ENCODE data around the gene CCSER1.

DNA sequence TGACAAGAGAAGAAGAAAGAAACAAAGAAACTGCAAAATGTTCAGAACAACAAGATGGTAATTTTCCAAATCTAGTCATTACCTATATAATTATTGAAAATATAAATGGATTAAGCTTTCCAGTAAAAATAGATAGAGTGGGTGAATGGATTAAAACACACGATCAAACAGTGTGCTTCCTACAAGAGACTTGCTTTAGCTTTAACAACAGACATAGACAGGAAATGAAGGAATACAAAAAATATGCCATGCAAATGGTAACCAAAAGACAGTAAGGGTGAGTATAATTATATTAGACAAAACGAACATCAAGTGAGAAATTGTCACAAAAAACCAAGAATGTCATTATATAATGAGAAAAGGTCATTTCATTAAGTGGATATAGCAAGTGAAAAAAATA lies 842.8 kb downstream of the CCSER1 start:
- TF ChIP-seq, protein P1, sequence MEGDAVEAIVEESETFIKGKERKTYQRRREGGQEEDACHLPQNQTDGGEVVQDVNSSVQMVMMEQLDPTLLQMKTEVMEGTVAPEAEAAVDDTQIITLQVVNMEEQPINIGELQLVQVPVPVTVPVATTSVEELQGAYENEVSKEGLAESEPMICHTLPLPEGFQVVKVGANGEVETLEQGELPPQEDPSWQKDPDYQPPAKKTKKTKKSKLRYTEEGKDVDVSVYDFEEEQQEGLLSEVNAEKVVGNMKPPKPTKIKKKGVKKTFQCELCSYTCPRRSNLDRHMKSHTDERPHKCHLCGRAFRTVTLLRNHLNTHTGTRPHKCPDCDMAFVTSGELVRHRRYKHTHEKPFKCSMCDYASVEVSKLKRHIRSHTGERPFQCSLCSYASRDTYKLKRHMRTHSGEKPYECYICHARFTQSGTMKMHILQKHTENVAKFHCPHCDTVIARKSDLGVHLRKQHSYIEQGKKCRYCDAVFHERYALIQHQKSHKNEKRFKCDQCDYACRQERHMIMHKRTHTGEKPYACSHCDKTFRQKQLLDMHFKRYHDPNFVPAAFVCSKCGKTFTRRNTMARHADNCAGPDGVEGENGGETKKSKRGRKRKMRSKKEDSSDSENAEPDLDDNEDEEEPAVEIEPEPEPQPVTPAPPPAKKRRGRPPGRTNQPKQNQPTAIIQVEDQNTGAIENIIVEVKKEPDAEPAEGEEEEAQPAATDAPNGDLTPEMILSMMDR (IDR thresholded peaks at IDR 0.05; ENCODE audit: low read length) = no peak
- no peak for TF ChIP-seq EZH2 (IDR thresholded peaks at IDR 0.05; ENCODE audit: borderline replicate concordance, low read length)

All from OCI-LY1 (cell line).